Measurements from ENCODE around the gene DNAH7. TPM values are rescaled to one million over a fixed set of nuclear protein-coding genes. Genes with fewer than 3 reads are reported as not detected.

The DNAH7 gene
- total and polyA plus RNA-seq, 2 of the 13 experiments (the other 11 are each of a cell fraction or from before 2014, with no cell fraction given), result 0.09 TPM; not detected in 1

DNA sequence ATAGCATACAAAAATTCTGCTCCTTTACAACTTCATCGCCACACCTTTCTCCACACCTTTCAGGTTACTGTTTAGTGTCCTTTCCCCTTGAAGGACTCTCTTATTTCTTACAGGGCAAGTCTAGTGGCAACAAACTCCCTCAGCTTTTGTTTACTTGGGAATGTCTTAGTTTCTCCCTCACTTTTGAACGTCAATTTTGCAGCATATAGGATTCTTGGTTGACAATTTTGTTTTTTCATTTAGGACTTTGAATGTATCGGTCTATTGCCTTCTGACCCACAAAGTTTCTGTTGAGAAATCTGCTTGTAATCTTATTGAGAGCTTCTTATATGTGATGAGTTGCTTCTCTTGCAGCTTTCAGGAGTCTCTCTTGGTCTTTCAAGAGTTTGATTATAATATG lies 368.2 kb downstream of the DNAH7 start:
- POLR2A ChIA-PET, result no interaction called here
- 84% methylated on average over 3 of the region's 3 CpGs for WGBS (ENCODE audit: low lambda C conversion rate)
- no TSS peak for BruUV-seq (replicated peaks)
- Histone ChIP-seq H3K9me3 (ENCODE audit: low read length) (peaks cover 10% of the 10 kb centered on the region), H3K4me2 (ENCODE audit: low read depth, low read length) (no peak overlapping the region), H3K79me2 (ENCODE audit: insufficient read depth, low read length) (no peaks in the 10 kb centered on the region), H3K4me3 (replicated peaks in 1 of 3; ENCODE audit: insufficient read depth in 1 of 3, low read depth in 2 of 3, low read length in 3 of 3) (no peak overlapping the region), H3K36me3 (replicated peaks in 1 of 2; ENCODE audit: control insufficient read depth in 1 of 2, insufficient read depth in 2 of 2, low read length in 2 of 2) (no peaks in the 10 kb centered on the region), H4K20me1 (ENCODE audit: insufficient read depth, low read length) (no peaks in the 10 kb centered on the region), H3K9ac (ENCODE audit: insufficient read depth, low read depth, low read length) (no peak overlapping the region), H3K4me1 (ENCODE audit: insufficient read depth, low read length) (no peaks in the 10 kb centered on the region), H3K27me3 (ENCODE audit: control insufficient read depth in 1 of 2, insufficient read depth in 2 of 2, low read length in 2 of 2) (no peaks in the 10 kb centered on the region), H3K27ac (ENCODE audit: extremely low read length, insufficient read depth, low read length) (no peak overlapping the region), H2AFZ (ENCODE audit: low read length) (no peak overlapping the region)
- FAIRE-seq, result no peak
- in situ Hi-C loops (cut with HindIII; ENCODE audit: extremely low pct_ligation_motif_present, low pct_unique_long_range_greater_than_20kb) (no loop called here), intact Hi-C loops (cut with micrococcal nuclease; ENCODE audit: unreplicated experiment) (no loop called here)
- CTCF ChIA-PET (ENCODE audit: low intra/inter-chr PET ratio, low total read pairs), result no interaction called here
- no peak for DNase-seq (ENCODE audit: low spot score)
- no peak for ATAC-seq
- TF ChIP-seq SOX13 (IDR thresholded peaks at IDR 0.05), result no peak
- TF ChIP-seq SOX13 (CRISPR knock-in tag; conservative IDR thresholded peaks at IDR 0.05 in 1 of 2, IDR thresholded peaks at IDR 0.05 in 1 of 2), result no peak
- no peak for TF ChIP-seq ZNF367 (CRISPR knock-in tag; IDR thresholded peaks at IDR 0.05; ENCODE audit: borderline replicate concordance)
- no peak for TF ChIP-seq BRD4 (CRISPR knock-in tag; IDR thresholded peaks at IDR 0.05)
- TF ChIP-seq, protein P1, sequence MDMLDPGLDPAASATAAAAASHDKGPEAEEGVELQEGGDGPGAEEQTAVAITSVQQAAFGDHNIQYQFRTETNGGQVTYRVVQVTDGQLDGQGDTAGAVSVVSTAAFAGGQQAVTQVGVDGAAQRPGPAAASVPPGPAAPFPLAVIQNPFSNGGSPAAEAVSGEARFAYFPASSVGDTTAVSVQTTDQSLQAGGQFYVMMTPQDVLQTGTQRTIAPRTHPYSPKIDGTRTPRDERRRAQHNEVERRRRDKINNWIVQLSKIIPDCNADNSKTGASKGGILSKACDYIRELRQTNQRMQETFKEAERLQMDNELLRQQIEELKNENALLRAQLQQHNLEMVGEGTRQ (IDR thresholded peaks at IDR 0.05; ENCODE audit: low read depth, low read length), result no peak
- TF ChIP-seq, protein P1 (CRISPR knock-in tag; IDR thresholded peaks at IDR 0.05; ENCODE audit: borderline replicate concordance), result no peak
- TF ChIP-seq, protein P2, sequence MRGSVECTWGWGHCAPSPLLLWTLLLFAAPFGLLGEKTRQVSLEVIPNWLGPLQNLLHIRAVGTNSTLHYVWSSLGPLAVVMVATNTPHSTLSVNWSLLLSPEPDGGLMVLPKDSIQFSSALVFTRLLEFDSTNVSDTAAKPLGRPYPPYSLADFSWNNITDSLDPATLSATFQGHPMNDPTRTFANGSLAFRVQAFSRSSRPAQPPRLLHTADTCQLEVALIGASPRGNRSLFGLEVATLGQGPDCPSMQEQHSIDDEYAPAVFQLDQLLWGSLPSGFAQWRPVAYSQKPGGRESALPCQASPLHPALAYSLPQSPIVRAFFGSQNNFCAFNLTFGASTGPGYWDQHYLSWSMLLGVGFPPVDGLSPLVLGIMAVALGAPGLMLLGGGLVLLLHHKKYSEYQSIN (CRISPR knock-in tag; IDR thresholded peaks at IDR 0.05; ENCODE audit: borderline replicate concordance), result no peak
- no peak for TF ChIP-seq NPAS2 (CRISPR knock-in tag; IDR thresholded peaks at IDR 0.05; ENCODE audit: borderline replicate concordance)
- TF ChIP-seq ZNF749 (CRISPR knock-in tag; IDR thresholded peaks at IDR 0.05; ENCODE audit: borderline replicate concordance), result no peak
- no peak for TF ChIP-seq ZNF33B (CRISPR knock-in tag; IDR thresholded peaks at IDR 0.05)
- no peak for TF ChIP-seq ZNF878 (CRISPR knock-in tag; IDR thresholded peaks at IDR 0.05)
- TF ChIP-seq TERF1 (CRISPR knock-in tag; IDR thresholded peaks at IDR 0.05), result no peak
- no peak for TF ChIP-seq IRF2 (CRISPR knock-in tag; IDR thresholded peaks at IDR 0.05)
- TF ChIP-seq, protein P3, sequence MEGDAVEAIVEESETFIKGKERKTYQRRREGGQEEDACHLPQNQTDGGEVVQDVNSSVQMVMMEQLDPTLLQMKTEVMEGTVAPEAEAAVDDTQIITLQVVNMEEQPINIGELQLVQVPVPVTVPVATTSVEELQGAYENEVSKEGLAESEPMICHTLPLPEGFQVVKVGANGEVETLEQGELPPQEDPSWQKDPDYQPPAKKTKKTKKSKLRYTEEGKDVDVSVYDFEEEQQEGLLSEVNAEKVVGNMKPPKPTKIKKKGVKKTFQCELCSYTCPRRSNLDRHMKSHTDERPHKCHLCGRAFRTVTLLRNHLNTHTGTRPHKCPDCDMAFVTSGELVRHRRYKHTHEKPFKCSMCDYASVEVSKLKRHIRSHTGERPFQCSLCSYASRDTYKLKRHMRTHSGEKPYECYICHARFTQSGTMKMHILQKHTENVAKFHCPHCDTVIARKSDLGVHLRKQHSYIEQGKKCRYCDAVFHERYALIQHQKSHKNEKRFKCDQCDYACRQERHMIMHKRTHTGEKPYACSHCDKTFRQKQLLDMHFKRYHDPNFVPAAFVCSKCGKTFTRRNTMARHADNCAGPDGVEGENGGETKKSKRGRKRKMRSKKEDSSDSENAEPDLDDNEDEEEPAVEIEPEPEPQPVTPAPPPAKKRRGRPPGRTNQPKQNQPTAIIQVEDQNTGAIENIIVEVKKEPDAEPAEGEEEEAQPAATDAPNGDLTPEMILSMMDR (CRISPR knock-in tag; IDR thresholded peaks at IDR 0.05), result no peak

Data from HepG2 (cell line).